Measurements from ENCODE around the gene ALCAM. TPM values are rescaled to one million over a fixed set of nuclear protein-coding genes. Genes with fewer than 3 reads are reported as not detected.

ALCAM gene
- total RNA-seq (2022; extraction: Qiagen RNA extraction): 84.4 to 130 TPM (median 108 TPM) in 5 replicates

DNA sequence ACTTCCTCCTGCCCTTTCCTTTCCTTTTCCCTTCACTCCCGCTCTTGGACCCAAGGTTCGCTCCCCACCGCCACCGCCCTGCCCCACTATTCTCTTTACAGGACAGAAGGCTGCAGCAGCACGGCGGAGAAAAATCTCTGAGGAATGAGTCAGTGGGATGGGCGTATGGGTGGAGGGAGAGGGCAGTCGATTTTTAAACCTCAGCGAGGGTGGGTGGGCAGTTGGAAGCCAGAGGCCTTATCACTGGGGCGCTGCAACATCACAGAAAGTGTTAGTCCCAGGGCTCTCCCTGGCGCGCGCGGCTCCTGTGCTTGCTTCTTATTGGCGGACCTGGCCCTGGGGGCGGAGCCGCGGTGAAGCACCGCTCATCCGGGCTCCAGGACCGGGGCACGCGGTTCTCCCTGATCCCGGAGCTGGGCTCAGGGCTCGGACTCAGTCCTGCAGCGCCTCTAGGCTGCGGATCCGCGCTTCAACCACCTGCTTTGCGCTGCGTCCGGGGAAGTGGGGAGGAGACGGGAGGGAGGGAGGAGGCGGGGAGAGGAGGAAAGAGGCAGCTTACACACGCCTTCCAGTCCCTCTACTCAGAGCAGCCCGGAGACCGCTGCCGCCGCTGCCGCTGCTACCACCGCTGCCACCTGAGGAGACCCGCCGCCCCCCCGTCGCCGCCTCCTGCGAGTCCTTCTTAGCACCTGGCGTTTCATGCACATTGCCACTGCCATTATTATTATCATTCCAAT, at the start of gene ALCAM:
TSS of gene ALCAM (plus strand) at position 584 of the 737 bp plus-strand sequence.

